ENCODE results near the gene MSH3.

The MSH3 gene

GRCh38 chr5:80654391-80655230 lies at the start of gene MSH3, which contains the start of gene DHFR:
MSH3 (plus strand) TSS chr5:80654652; CDS start chr5:80654728, 76 bp downstream.
DHFR (minus strand) TSS chr5:80654983; CDS start chr5:80654489, 494 bp downstream.
- Mint-ChIP-seq H3K27me3 (no peaks in the 10 kb centered on the region), H3K4me3 (peak within 1 kb of the TSS; percentile 88 to 94), H3K27ac (peak within 1 kb of the TSS; percentile 96), H3K4me1 (peaks cover 8 to 16% of the 10 kb centered on the region in 2 donors), H3K36me3 (peaks cover 29 to 37% of the 10 kb centered on the region in 2 donors), H3K9me3 (no peaks in the 10 kb centered on the region)
- ATAC-seq (replicated peaks) (peak; percentile 57 to 64), DNase-seq (peak; percentile 83)

DNA sequence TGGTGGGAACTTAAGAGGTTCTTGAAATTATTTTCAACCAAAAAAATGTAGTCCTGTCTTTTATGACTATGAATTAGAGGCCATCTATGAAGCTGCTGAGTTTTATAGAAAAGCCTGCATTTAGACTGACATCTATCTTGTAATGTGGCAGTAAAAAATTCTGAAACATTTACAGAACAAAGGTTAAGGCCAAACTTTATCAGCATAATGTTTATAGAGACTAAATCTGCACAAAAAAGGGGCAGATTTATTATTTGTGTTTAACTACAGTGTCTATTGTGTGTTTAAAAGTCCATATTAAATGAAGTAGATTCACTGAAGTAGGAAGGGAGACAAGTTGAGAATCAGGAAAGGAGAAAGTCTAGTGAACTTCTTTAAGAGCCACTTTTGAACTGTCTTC lies 47.1 kb upstream of the MSH3 start:
- Mint-ChIP-seq H3K27ac (no peak overlapping the region), H3K9me3 (peaks cover 0 to 4% of the 10 kb centered on the region in 2 donors), H3K4me1 (peaks cover 0 to 2% of the 10 kb centered on the region in 2 donors), H3K4me3 (no peak overlapping the region), H3K36me3 (peaks cover 0 to 10% of the 10 kb centered on the region in 2 donors), H3K27me3 (no peaks in the 10 kb centered on the region)
- no peak for DNase-seq
- no peak for ATAC-seq (replicated peaks)

GRCh38 chr5:80607832-80608231 lies 46.6 kb upstream of the MSH3 start:
- Mint-ChIP-seq H3K27me3 (no peaks in the 10 kb centered on the region), H3K36me3 (peaks cover 0 to 10% of the 10 kb centered on the region in 2 donors), H3K4me3 (no peak overlapping the region), H3K4me1 (peaks cover 0 to 2% of the 10 kb centered on the region in 2 donors), H3K27ac (no peak overlapping the region), H3K9me3 (peaks cover 0 to 4% of the 10 kb centered on the region in 2 donors)
- DNase-seq, result no peak
- ATAC-seq (replicated peaks), result peak; percentile 56 to 68

GRCh38 chr5:80608731-80609130 lies 45.7 kb upstream of the MSH3 start:
- Mint-ChIP-seq H3K36me3 (peaks cover 0 to 10% of the 10 kb centered on the region in 2 donors), H3K4me1 (peaks cover 0 to 2% of the 10 kb centered on the region in 2 donors), H3K27ac (no peak overlapping the region), H3K9me3 (peaks cover 0 to 4% of the 10 kb centered on the region in 2 donors), H3K27me3 (no peaks in the 10 kb centered on the region), H3K4me3 (no peak overlapping the region)
- ATAC-seq (replicated peaks) (no peak), DNase-seq (no peak)

- Mint-ChIP-seq H3K9me3 (peaks cover 0 to 4% of the 10 kb centered on the region in 2 donors), H3K27ac (no peak overlapping the region), H3K27me3 (no peaks in the 10 kb centered on the region), H3K36me3 (peaks cover 0 to 10% of the 10 kb centered on the region in 2 donors), H3K4me1 (peaks cover 0 to 2% of the 10 kb centered on the region in 2 donors), H3K4me3 (no peak overlapping the region)
- DNase-seq (no peak), ATAC-seq (replicated peaks) (no peak)
Measured at GRCh38 chr5:80609692-80610091, 44.8 kb upstream of the MSH3 start.

DNA sequence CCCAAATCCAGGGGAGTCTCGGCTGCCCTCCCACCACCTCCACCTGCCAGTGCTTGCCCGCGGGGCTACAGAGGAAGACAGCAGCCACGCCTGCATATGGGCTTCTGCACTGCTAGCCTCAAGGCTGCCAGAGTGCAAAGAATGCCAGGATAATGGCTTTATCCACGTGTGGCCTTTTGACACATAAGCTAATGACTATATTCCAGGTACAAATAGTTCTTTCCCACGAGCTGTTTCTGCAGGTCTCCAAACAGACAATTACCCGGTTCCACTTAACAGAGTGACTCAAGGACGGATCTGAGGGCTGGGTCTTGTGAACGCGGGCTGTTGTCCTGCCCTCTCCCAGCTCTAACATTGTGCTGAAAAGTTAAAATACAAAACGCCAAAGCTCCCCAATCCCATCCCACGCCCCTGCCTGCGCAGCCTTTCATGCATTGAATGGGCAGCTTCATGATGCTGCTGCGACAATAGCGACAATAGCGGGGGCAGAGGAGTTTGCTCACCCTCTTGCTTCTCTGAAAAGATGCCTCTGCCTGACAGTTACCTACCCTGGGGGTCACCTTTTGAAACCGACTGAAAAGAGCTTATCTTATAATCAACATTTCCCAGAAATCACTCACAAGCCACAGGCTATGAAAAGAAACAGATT lies 39.1 kb upstream of the MSH3 start:
- DNase-seq (no peak), ATAC-seq (replicated peaks) (no peak)
- Mint-ChIP-seq H3K36me3 (peaks cover 0 to 10% of the 10 kb centered on the region in 2 donors), H3K4me1 (no peaks in the 10 kb centered on the region), H3K27ac (no peak overlapping the region), H3K4me3 (no peak overlapping the region), H3K27me3 (no peaks in the 10 kb centered on the region), H3K9me3 (no peaks in the 10 kb centered on the region)

- DNase-seq (no peak), ATAC-seq (replicated peaks) (no peak)
- no peaks in the 10 kb centered on the region for H3K4me1 Mint-ChIP-seq
- H3K36me3 Mint-ChIP-seq, result peaks cover 4 to 19% of the 10 kb centered on the region in 2 donors
- no peaks in the 10 kb centered on the region for H3K27me3 Mint-ChIP-seq
- peak overlapping the region; percentile 42 for H3K27ac Mint-ChIP-seq
- no peak overlapping the region for H3K4me3 Mint-ChIP-seq
- peaks cover 0 to 3% of the 10 kb centered on the region in 2 donors for H3K9me3 Mint-ChIP-seq
Measured at GRCh38 chr5:80618438-80618837, 36.0 kb upstream of the MSH3 start.

DNA sequence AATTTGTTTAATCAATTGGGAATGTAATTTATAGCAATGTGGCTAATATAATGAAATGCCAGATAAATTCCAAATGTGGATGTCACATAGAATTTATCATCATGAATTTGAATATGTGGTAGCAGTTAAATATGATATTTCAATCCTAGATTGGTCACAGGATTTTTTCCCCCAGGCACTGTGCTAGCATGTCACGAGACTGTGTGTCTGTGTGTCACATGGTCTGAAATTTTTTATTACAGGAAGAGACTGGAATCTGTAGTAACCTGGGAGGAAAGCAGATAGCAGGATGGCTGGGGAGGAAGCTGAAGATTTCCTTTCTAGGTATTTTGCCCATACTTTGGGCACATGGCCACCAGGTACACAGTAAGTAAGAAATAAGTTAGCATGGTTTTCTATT lies 35.4 kb upstream of the MSH3 start:
- H3K27ac Mint-ChIP-seq, result no peak overlapping the region
- DNase-seq (no peak), ATAC-seq (replicated peaks) (no peak)
- peaks cover 4 to 19% of the 10 kb centered on the region in 2 donors for H3K36me3 Mint-ChIP-seq
- H3K4me3 Mint-ChIP-seq, result no peak overlapping the region
- no peaks in the 10 kb centered on the region for H3K4me1 Mint-ChIP-seq
- peaks cover 0 to 3% of the 10 kb centered on the region in 2 donors for H3K9me3 Mint-ChIP-seq
- no peaks in the 10 kb centered on the region for H3K27me3 Mint-ChIP-seq

GRCh38 chr5:80620211-80620610 lies 34.2 kb upstream of the MSH3 start:
- Mint-ChIP-seq H3K36me3 (peaks cover 4 to 19% of the 10 kb centered on the region in 2 donors), H3K27ac (no peak overlapping the region), H3K27me3 (no peaks in the 10 kb centered on the region), H3K4me1 (no peaks in the 10 kb centered on the region), H3K9me3 (peaks cover 0 to 3% of the 10 kb centered on the region in 2 donors), H3K4me3 (no peak overlapping the region)
- no peak for DNase-seq
- no peak for ATAC-seq (replicated peaks)

DNA sequence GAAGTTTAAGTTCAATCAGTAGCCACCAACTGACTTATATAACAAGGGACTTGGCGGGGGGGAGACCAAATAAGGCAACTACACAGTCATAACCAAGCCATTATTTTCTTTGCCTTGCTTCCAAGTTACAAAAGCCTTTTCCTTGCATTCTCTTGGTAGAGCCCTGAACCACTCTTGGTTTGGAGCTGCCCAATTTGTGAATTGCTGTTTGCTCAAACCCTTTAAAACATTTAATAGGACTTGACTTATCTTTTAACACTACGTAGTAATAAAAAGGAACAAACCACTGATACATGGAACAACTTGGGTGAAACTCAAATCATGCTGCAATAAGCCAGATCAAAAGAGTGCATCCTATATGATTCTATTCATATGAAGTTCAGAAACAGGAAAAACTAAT lies 31.7 kb upstream of the MSH3 start:
- Mint-ChIP-seq H3K4me3 (no peak overlapping the region), H3K27ac (no peak overlapping the region), H3K27me3 (no peaks in the 10 kb centered on the region), H3K9me3 (peaks cover 0 to 3% of the 10 kb centered on the region in 2 donors), H3K4me1 (no peaks in the 10 kb centered on the region), H3K36me3 (peaks cover 4 to 19% of the 10 kb centered on the region in 2 donors)
- DNase-seq (no peak), ATAC-seq (replicated peaks) (no peak)

- no peak for ATAC-seq (replicated peaks)
- peaks cover 0 to 3% of the 10 kb centered on the region in 2 donors for H3K9me3 Mint-ChIP-seq
- H3K4me1 Mint-ChIP-seq, result no peaks in the 10 kb centered on the region
Measured at GRCh38 chr5:80623999-80624398, 30.5 kb upstream of the MSH3 start.

GRCh38 chr5:80625230-80625629 lies 29.2 kb upstream of the MSH3 start:
- ATAC-seq (replicated peaks), result no peak
- Mint-ChIP-seq H3K9me3 (peaks cover 0 to 3% of the 10 kb centered on the region in 2 donors), H3K36me3 (peaks cover 14 to 23% of the 10 kb centered on the region in 2 donors), H3K27ac (no peak overlapping the region), H3K4me3 (no peak overlapping the region), H3K27me3 (no peaks in the 10 kb centered on the region), H3K4me1 (peaks cover 0 to 8% of the 10 kb centered on the region in 2 donors)
- DNase-seq, result no peak

More at GRCh38 chr5:80623999-80624398, 30.5 kb upstream of the MSH3 start:
- Mint-ChIP-seq H3K27me3 (no peaks in the 10 kb centered on the region), H3K27ac (no peak overlapping the region), H3K36me3 (peaks cover 4 to 15% of the 10 kb centered on the region in 2 donors), H3K4me3 (no peak overlapping the region)
- DNase-seq, result no peak

GRCh38 chr5:80629281-80629680 lies 25.2 kb upstream of the MSH3 start:
- Mint-ChIP-seq H3K27ac (no peak overlapping the region), H3K4me1 (peaks cover 0 to 8% of the 10 kb centered on the region in 2 donors), H3K4me3 (no peak overlapping the region), H3K27me3 (no peaks in the 10 kb centered on the region), H3K36me3 (peaks cover 36 to 37% of the 10 kb centered on the region in 2 donors), H3K9me3 (no peaks in the 10 kb centered on the region)
- ATAC-seq (replicated peaks) (no peak), DNase-seq (no peak)
